Naive thymus-derived CD4-positive, alpha-beta T cell (primary cell): ENCODE measurements around the gene BHLHA15. TPM values are rescaled to one million over a fixed set of nuclear protein-coding genes. Genes with fewer than 3 reads are reported as not detected.

ENCODE experiments used
- ATAC-seq: fragments of 150-1000 bp; cut with Tn5 transposase; 2 replicates; pipeline ENCODE4 v1.10.0; 2021; ENCODE audit warnings: mild to moderate bottlenecking, moderate library complexity
- CTCF ChIA-PET: fragments of 350-600 bp; sonication (Branson Sonifier 250); formaldehyde crosslinking; loops from one replicate; lab custom pipeline; 2021; ENCODE audit warnings: antibody characterized with exemption; lab: Charles Lee
- POLR2A ChIA-PET: fragments of 350-600 bp; sonication (Branson Sonifier 250); formaldehyde crosslinking; loops from one replicate; lab custom pipeline; 2021; ENCODE audit warnings: antibody characterized with exemption, inconsistent platforms; lab: Charles Lee
- DNase-seq, 9 donors: peaks; one replicate each; pipeline versions ENCODE4 v3.0.0 to v3.0.0-alpha.2; 2020 to 2022; ENCODE audit warnings: mixed read lengths in 1 of 9
- H3K27ac ChIP-seq: one replicate; pipeline ENCODE4 v1.7.0; 2013; ENCODE audit warnings: mild to moderate bottlenecking, low read depth, low read length, moderate library complexity
- H3K27me3 ChIP-seq, 2 donors: one replicate each; pipeline ENCODE4 v1.7.0; 2013; ENCODE audit warnings: low read length in 2 of 2, mild to moderate bottlenecking in 2 of 2, moderate library complexity in 2 of 2; ENCODE audit not compliant: control insufficient read depth in 2 of 2, insufficient read depth in 2 of 2
- H3K36me3 ChIP-seq, 3 experiments: 1 replicate in 2 of 3; 2 replicates in 1 of 3; pipeline ENCODE4 v1.7.0; 2013; ENCODE audit warnings: low read length in 3 of 3, mild to moderate bottlenecking in 3 of 3, moderate library complexity in 1 of 3; ENCODE audit not compliant: insufficient read depth in 3 of 3, control insufficient read depth in 2 of 3
- H3K4me1 ChIP-seq, 2 donors: one replicate each; pipeline ENCODE4 v1.7.0; 2013; ENCODE audit warnings: low read length in 2 of 2, mild to moderate bottlenecking in 2 of 2, moderate library complexity in 1 of 2; ENCODE audit not compliant: control insufficient read depth in 2 of 2, insufficient read depth in 2 of 2
- H3K4me3 ChIP-seq: 2 replicates; pipeline ENCODE4 v1.7.0; 2013; ENCODE audit warnings: mild to moderate bottlenecking, low read length
- H3K9me3 ChIP-seq, 3 experiments: 1 replicate in 2 of 3; 2 replicates in 1 of 3; pipeline ENCODE4 v1.7.0; 2013; ENCODE audit warnings: low read length in 3 of 3; ENCODE audit not compliant: control insufficient read depth in 2 of 3
- H3K27ac Mint-ChIP-seq, 9 donors: one replicate each; pipeline ENCODE4 v1.8.0; 2020 to 2022; ENCODE audit warnings: mixed read lengths in 9 of 9, mild to moderate bottlenecking in 8 of 9, moderate library complexity in 5 of 9, inconsistent platforms in 2 of 9
- H3K27me3 Mint-ChIP-seq, 5 donors: one replicate each; pipeline ENCODE4 v1.8.0; 2021 to 2022; ENCODE audit warnings: mixed read lengths in 5 of 5, mild to moderate bottlenecking in 1 of 5
- H3K36me3 Mint-ChIP-seq, 5 donors: one replicate each; pipeline ENCODE4 v1.8.0; 2020 to 2022; ENCODE audit warnings: mixed read lengths in 5 of 5, mild to moderate bottlenecking in 3 of 5, inconsistent platforms in 1 of 5
- H3K4me1 Mint-ChIP-seq, 7 donors: one replicate each; pipeline ENCODE4 v1.8.0; 2020 to 2022; ENCODE audit warnings: mixed read lengths in 7 of 7, mild to moderate bottlenecking in 3 of 7, inconsistent platforms in 1 of 7
- H3K4me3 Mint-ChIP-seq, 10 donors: one replicate each; pipeline ENCODE4 v1.8.0; 2020 to 2022; ENCODE audit warnings: mild to moderate bottlenecking in 10 of 10, mixed read lengths in 10 of 10, moderate library complexity in 6 of 10, inconsistent platforms in 2 of 10
- H3K9me3 Mint-ChIP-seq, 11 donors: one replicate each; pipeline ENCODE4 v1.8.0; 2020 to 2022; ENCODE audit warnings: mixed read lengths in 11 of 11, mild to moderate bottlenecking in 4 of 11, inconsistent platforms in 1 of 11, moderate library complexity in 1 of 11
- intact Hi-C, 2 donors: fragments of 100-400 bp; cut with micrococcal nuclease; formaldehyde crosslinking; loops; one replicate each; pipeline ENCODE4 v1.15.1; 2023
- polyA plus RNA-seq, 2 donors: library from polyadenylated mRNA; unstranded; fragments of 300-500 nt; fragmentation: Illumina TruSeq; gene quantifications; one replicate each; pipeline ENCODE4 v1.2.3, GENCODE V29; 2021
- total RNA-seq, 6 experiments: library from RNA in 5 of 6; stranded (reverse) in 5 of 6; gene quantifications; 1 replicate in 5 of 6; 2 replicates in 1 of 6; pipeline ENCODE4 v1.2.3 and lab custom pipeline; 2021 to 2026

The BHLHA15 gene
- total and polyA plus RNA-seq, 7 experiments from 2014 or later, result 0.39 to 0.80 TPM; not detected in 5

DNA sequence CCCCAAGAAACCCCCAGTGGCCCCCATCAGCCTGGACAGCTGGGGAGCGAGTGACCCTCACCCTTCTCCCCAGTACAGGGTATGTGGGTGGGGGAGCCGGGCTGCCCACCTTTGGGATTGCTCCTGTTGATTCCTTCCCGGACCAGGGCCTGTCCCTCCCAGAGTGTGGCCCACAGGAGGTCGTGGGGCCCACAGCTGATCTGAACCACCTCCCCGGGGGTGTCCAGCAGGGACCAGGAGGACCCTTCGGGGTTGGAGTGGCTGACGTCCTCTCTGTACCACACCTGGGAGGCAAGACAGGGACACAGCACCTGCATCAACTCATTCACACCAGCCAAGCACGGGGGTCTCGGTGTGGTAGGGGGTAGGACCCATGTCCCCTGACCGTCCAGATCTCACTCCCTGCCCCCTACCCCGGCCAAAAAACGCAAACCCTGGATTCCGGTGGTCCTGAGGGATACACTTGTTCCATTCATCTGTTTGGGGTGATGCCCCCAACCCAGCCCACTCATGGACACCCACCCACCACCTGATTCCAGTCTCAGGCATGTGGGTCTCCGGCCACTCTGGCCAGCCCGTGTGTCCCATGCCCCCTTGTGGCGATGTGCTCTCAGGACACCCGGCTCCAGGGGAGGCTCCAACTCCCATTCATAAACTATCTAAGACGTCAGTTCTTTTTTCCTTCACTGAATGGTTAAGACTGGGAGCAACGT, 29.9 kb downstream of the BHLHA15 start:
- H3K36me3 ChIP-seq, result peaks cover 0 to 94% (median 14%) of the 10 kb centered on the region in 3 experiments
- Mint-ChIP-seq H3K36me3 (peaks cover 3 to 27% (median 11%) of the 10 kb centered on the region in 5 donors), H3K4me1 (peaks cover 0 to 20% (median 6%) of the 10 kb centered on the region in 7 donors), H3K27ac (peak overlapping the region in 5 of 9 donors; percentile 9 to 81 (median 43)), H3K4me3 (no peak overlapping the region), H3K9me3 (no peaks in the 10 kb centered on the region), H3K27me3 (no peaks in the 10 kb centered on the region)
- peak in 4 of 9 donors; percentile 17 to 30 (median 26) for DNase-seq
- no peaks in the 10 kb centered on the region for H3K27me3 ChIP-seq
- CTCF ChIA-PET, result interaction anchor here (1.2 kb wide), 1 partner anchor 37 kb away, joined by 4 read pairs; no protein-coding TSS in a partner anchor
- peak; percentile 56 for ATAC-seq
- H3K4me3 ChIP-seq, result no peak overlapping the region
- peaks cover 0 to 8% of the 10 kb centered on the region in 2 donors for H3K4me1 ChIP-seq
- no peaks in the 10 kb centered on the region for H3K9me3 ChIP-seq
- POLR2A ChIA-PET, result interaction anchor here (0.9 to 1.4 kb wide), 3 partner anchors 10 to 39 kb away, joined by 3 to 7 read pairs (median 3); no protein-coding TSS in a partner anchor
- intact Hi-C loops, result loop anchor here in 1 of 2 donors (1.0 kb wide), 1 partner anchor 10 kb away; no protein-coding TSS in a partner anchor
- H3K27ac ChIP-seq, result no peak overlapping the region

DNA sequence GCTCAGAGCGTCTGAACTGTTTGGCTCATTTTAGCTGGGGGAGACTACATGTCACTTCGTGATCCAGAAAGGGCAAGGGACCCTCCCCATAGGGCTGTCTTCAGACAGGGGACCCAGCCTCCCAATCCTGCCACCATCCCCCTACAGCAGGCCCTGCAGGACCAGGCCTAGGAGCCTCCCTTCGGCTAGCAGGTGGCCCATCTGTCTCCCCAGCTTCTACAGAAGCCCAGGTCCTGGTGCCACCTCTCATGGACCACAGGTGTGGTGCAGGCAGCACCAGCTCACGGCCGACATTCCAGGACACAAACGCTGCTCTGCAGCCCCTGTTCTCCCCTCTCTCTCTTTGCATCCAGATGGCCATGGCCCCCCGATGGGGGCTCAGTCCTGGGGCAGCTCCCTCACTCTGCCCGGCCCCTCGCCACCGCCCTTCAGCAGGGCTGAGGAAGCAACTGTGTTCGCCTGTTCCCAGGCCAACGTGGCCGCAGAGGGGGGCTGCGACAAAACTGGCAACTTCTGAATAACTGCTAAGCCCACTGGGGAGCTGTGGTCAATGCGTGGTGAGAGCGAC, 30.5 kb downstream of the BHLHA15 start:
- Histone ChIP-seq H3K27ac (no peak overlapping the region), H3K4me3 (no peak overlapping the region), H3K9me3 (no peaks in the 10 kb centered on the region), H3K36me3 (peaks cover 0 to 88% (median 12%) of the 10 kb centered on the region in 3 experiments), H3K27me3 (no peaks in the 10 kb centered on the region), H3K4me1 (peaks cover 0 to 8% of the 10 kb centered on the region in 2 donors)
- Mint-ChIP-seq H3K27ac (peak overlapping the region in 3 of 9 donors; percentile 36 to 81 (median 55)), H3K4me3 (no peak overlapping the region), H3K36me3 (peaks cover 3 to 27% (median 11%) of the 10 kb centered on the region in 5 donors), H3K27me3 (no peaks in the 10 kb centered on the region), H3K9me3 (no peaks in the 10 kb centered on the region), H3K4me1 (peaks cover 0 to 20% (median 7%) of the 10 kb centered on the region in 7 donors)
- DNase-seq, result no peak
- ATAC-seq, result no peak
- ChIA-PET POLR2A (interaction anchor here (0.9 to 1.4 kb wide), 2 partner anchors 9 to 39 kb away, joined by 3 to 7 read pairs; no protein-coding TSS in a partner anchor), CTCF (no interaction called here)
- intact Hi-C loops, result loop anchor here in 1 of 2 donors (1.0 kb wide), 1 partner anchor 10 kb away; no protein-coding TSS in a partner anchor

- Mint-ChIP-seq H3K4me3 (no peak overlapping the region), H3K27ac (no peak overlapping the region), H3K4me1 (peaks cover 3 to 23% (median 9%) of the 10 kb centered on the region in 7 donors), H3K27me3 (no peaks in the 10 kb centered on the region), H3K36me3 (peaks cover 3 to 29% (median 11%) of the 10 kb centered on the region in 5 donors), H3K9me3 (no peaks in the 10 kb centered on the region)
- Histone ChIP-seq H3K27ac (no peak overlapping the region), H3K9me3 (no peaks in the 10 kb centered on the region), H3K4me1 (peaks cover 0 to 11% of the 10 kb centered on the region in 2 donors), H3K4me3 (no peak overlapping the region), H3K27me3 (no peaks in the 10 kb centered on the region), H3K36me3 (peaks cover 0 to 83% (median 12%) of the 10 kb centered on the region in 3 experiments)
- intact Hi-C loops, result no loop called here
- ChIA-PET CTCF (no interaction called here), POLR2A (interaction anchor here (0.9 to 1.4 kb wide), 2 partner anchors 9 to 40 kb away, joined by 3 to 7 read pairs; no protein-coding TSS in a partner anchor)
- ATAC-seq, result no peak
- no peak for DNase-seq
These were observed 31.1 kb downstream of the BHLHA15 start for GRCh38 chr7:98242342-98242741.

DNA sequence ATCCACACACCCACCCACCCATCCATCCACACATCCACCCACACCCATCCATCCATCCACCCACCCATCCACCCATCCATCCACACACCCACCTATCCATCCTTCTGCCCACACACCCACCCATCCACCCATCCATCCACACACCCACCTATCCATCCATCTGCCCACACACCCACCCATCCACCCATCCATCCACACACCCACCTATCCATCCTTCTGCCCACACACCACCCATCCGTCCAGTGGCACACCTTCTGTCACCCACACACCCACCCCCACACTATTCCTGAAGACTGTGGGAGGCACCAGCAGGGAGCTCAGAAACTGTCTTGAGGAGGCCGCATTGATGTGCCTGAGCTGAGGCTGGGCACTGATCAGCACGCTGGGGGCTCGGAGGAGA, 31.7 kb downstream of the BHLHA15 start:
- CTCF ChIA-PET, result interaction anchor here (1.1 kb wide), 1 partner anchor 220 kb away, joined by 3 read pairs; no protein-coding TSS in a partner anchor
- Histone ChIP-seq H3K27ac (peak overlapping the region; percentile 14), H3K9me3 (no peaks in the 10 kb centered on the region), H3K4me3 (no peak overlapping the region), H3K4me1 (peaks cover 0 to 17% of the 10 kb centered on the region in 2 donors), H3K36me3 (peaks cover 0 to 81% (median 12%) of the 10 kb centered on the region in 3 experiments), H3K27me3 (no peaks in the 10 kb centered on the region)
- Mint-ChIP-seq H3K4me3 (no peak overlapping the region), H3K27me3 (no peaks in the 10 kb centered on the region), H3K27ac (peak overlapping the region in 1 of 9 donors; percentile 59), H3K36me3 (peaks cover 3 to 33% (median 13%) of the 10 kb centered on the region in 5 donors), H3K9me3 (no peaks in the 10 kb centered on the region), H3K4me1 (peaks cover 5 to 29% (median 15%) of the 10 kb centered on the region in 7 donors)
- ATAC-seq (no peak), DNase-seq (no peak)
- intact Hi-C loops, result no loop called here
- POLR2A ChIA-PET, result no interaction called here

DNA sequence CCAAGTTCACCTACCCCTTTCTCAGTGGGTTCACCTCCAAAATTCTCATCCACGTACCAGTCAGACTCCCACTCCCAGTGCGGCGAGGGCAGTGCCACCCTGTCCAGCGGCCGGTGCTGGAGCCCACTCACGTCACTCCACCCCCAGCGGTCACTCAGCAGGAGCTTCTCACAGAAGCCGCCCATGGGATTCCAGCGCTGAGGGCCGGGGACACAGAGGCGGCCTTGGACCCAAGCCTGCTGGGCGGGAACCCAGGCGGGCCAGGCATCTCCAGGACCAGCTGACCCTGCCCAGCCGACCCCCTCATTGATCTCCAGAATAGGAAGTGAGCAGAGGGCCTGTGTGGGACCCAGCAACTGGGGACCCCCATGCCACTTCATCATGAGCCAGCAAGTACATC, 33.6 kb downstream of the BHLHA15 start:
- H3K4me1 Mint-ChIP-seq, result peaks cover 21 to 45% (median 31%) of the 10 kb centered on the region in 7 donors
- Histone ChIP-seq H3K27ac (no peak overlapping the region), H3K36me3 (peaks cover 0 to 65% (median 12%) of the 10 kb centered on the region in 3 experiments), H3K4me3 (no peak overlapping the region), H3K4me1 (peaks cover 14 to 36% of the 10 kb centered on the region in 2 donors), H3K9me3 (no peaks in the 10 kb centered on the region), H3K27me3 (no peaks in the 10 kb centered on the region)
- H3K36me3 Mint-ChIP-seq, result peaks cover 0 to 23% (median 15%) of the 10 kb centered on the region in 5 donors
- no peaks in the 10 kb centered on the region for H3K27me3 Mint-ChIP-seq
- H3K4me3 Mint-ChIP-seq, result no peak overlapping the region
- ChIA-PET POLR2A (interaction anchor here (0.7 kb wide), 1 partner anchor 12 kb away, joined by 3 read pairs; no protein-coding TSS in a partner anchor), CTCF (no interaction called here)
- no peak for DNase-seq
- ATAC-seq, result no peak
- H3K27ac Mint-ChIP-seq, result peak overlapping the region in 4 of 9 donors; percentile 5 to 100 (median 42)
- intact Hi-C loops, result no loop called here
- H3K9me3 Mint-ChIP-seq, result no peaks in the 10 kb centered on the region

- DNase-seq, result no peak
- no peaks in the 10 kb centered on the region for H3K9me3 ChIP-seq
- no peak overlapping the region for H3K4me3 ChIP-seq
- peaks cover 37 to 48% of the 10 kb centered on the region in 2 donors for H3K4me1 ChIP-seq
- Mint-ChIP-seq H3K4me1 (peaks cover 29 to 63% (median 48%) of the 10 kb centered on the region in 7 donors), H3K9me3 (peaks cover 0 to 2% (median 0%) of the 10 kb centered on the region in 11 donors), H3K36me3 (peaks cover 0 to 21% (median 9%) of the 10 kb centered on the region in 5 donors), H3K4me3 (peak overlapping the region; percentile 44 to 97 (median 78)), H3K27ac (peak overlapping the region; percentile 82 to 100 (median 99)), H3K27me3 (no peaks in the 10 kb centered on the region)
- no peaks in the 10 kb centered on the region for H3K27me3 ChIP-seq
- intact Hi-C loops, result no loop called here
- CTCF ChIA-PET, result no interaction called here
- POLR2A ChIA-PET, result interaction anchor here (0.8 to 6.7 kb wide), 5 partner anchors 13 to 46 kb away, joined by 3 to 106 read pairs (median 3); partner anchors contain the start of gene BRI3
- H3K27ac ChIP-seq, result peak overlapping the region; percentile 83
- no peak for ATAC-seq
- peaks cover 0 to 44% (median 4%) of the 10 kb centered on the region in 3 experiments for H3K36me3 ChIP-seq
These were observed 36.9 kb downstream of the BHLHA15 start for GRCh38 chr7:98248156-98248555.
